Effector memory CD4-positive, alpha-beta T cell (primary cell): ENCODE results near the gene HYLS1.

Source experiments
- DNase-seq, 3 donors: peaks; one replicate each; pipeline ENCODE4 v3.0.0-alpha.2; 2020
- H3K27ac ChIP-seq: 2 replicates; pipeline ENCODE4 v1.7.0; 2013; ENCODE audit warnings: mild to moderate bottlenecking, low read length, moderate library complexity; ENCODE audit not compliant: insufficient read depth, poor library complexity, severe bottlenecking
- H3K27me3 ChIP-seq: replicated peaks from 2 replicates; pipeline ENCODE4 v1.7.0; 2013; ENCODE audit warnings: mild to moderate bottlenecking, low read length; ENCODE audit not compliant: insufficient read depth, control insufficient read depth, poor library complexity, severe bottlenecking
- H3K36me3 ChIP-seq: 2 replicates; pipeline ENCODE4 v1.7.0; 2013; ENCODE audit warnings: mild to moderate bottlenecking, low read length, moderate library complexity; ENCODE audit not compliant: control insufficient read depth, insufficient read depth
- H3K4me1 ChIP-seq: 2 replicates; pipeline ENCODE4 v1.7.0; 2013; ENCODE audit warnings: low read length, mild to moderate bottlenecking; ENCODE audit not compliant: control insufficient read depth, insufficient read depth, poor library complexity, severe bottlenecking
- H3K4me3 ChIP-seq: 2 replicates; pipeline ENCODE4 v1.7.0; 2013; ENCODE audit warnings: low read length, low read depth, mild to moderate bottlenecking; ENCODE audit not compliant: insufficient read depth, poor library complexity, severe bottlenecking
- H3K9me3 ChIP-seq: 2 replicates; pipeline ENCODE4 v1.7.0; 2013; ENCODE audit warnings: mild to moderate bottlenecking, low read length, moderate library complexity; ENCODE audit not compliant: control insufficient read depth

The HYLS1 gene

GRCh38 chr11:125932301-125932700, 44.8 kb downstream of the HYLS1 start:
- Histone ChIP-seq H3K4me1 (no peaks in the 10 kb centered on the region), H3K9me3 (no peaks in the 10 kb centered on the region), H3K27ac (no peak overlapping the region), H3K36me3 (no peaks in the 10 kb centered on the region), H3K4me3 (no peak overlapping the region), H3K27me3 (no peaks in the 10 kb centered on the region)
- DNase-seq = no peak

- H3K27me3 ChIP-seq = no peaks in the 10 kb centered on the region
- no peak for DNase-seq
- no peaks in the 10 kb centered on the region for H3K4me1 ChIP-seq
- H3K4me3 ChIP-seq = no peak overlapping the region
- no peaks in the 10 kb centered on the region for H3K9me3 ChIP-seq
- no peak overlapping the region for H3K27ac ChIP-seq
- no peaks in the 10 kb centered on the region for H3K36me3 ChIP-seq
These were observed 45.8 kb downstream of the HYLS1 start for GRCh38 chr11:125933030-125933813.

- no peak overlapping the region for H3K27ac ChIP-seq
- no peaks in the 10 kb centered on the region for H3K27me3 ChIP-seq
- no peak overlapping the region for H3K4me3 ChIP-seq
- no peaks in the 10 kb centered on the region for H3K9me3 ChIP-seq
- no peak for DNase-seq
- no peaks in the 10 kb centered on the region for H3K36me3 ChIP-seq
- no peaks in the 10 kb centered on the region for H3K4me1 ChIP-seq
These were observed 47.0 kb downstream of the HYLS1 start for GRCh38 chr11:125934473-125934872.

GRCh38 chr11:125935056-125935455, 47.6 kb downstream of the HYLS1 start:
- Histone ChIP-seq H3K4me1 (no peaks in the 10 kb centered on the region), H3K27me3 (no peaks in the 10 kb centered on the region), H3K4me3 (no peak overlapping the region), H3K9me3 (no peaks in the 10 kb centered on the region), H3K36me3 (no peaks in the 10 kb centered on the region), H3K27ac (no peak overlapping the region)
- no peak for DNase-seq

- Histone ChIP-seq H3K4me1 (no peaks in the 10 kb centered on the region), H3K27ac (no peak overlapping the region), H3K9me3 (no peaks in the 10 kb centered on the region), H3K4me3 (no peak overlapping the region), H3K27me3 (no peaks in the 10 kb centered on the region), H3K36me3 (no peaks in the 10 kb centered on the region)
- no peak for DNase-seq
These were observed 48.2 kb downstream of the HYLS1 start for GRCh38 chr11:125935618-125936199.

- Histone ChIP-seq H3K4me1 (no peaks in the 10 kb centered on the region), H3K27me3 (no peaks in the 10 kb centered on the region), H3K9me3 (no peaks in the 10 kb centered on the region), H3K4me3 (no peak overlapping the region), H3K27ac (no peak overlapping the region), H3K36me3 (no peaks in the 10 kb centered on the region)
- no peak for DNase-seq
These were observed 51.0 kb downstream of the HYLS1 start for GRCh38 chr11:125938418-125938817.

GRCh38 chr11:125939081-125939521, 51.6 kb downstream of the HYLS1 start:
- Histone ChIP-seq H3K9me3 (no peaks in the 10 kb centered on the region), H3K36me3 (no peaks in the 10 kb centered on the region), H3K4me1 (no peaks in the 10 kb centered on the region), H3K4me3 (no peak overlapping the region), H3K27me3 (no peaks in the 10 kb centered on the region), H3K27ac (no peak overlapping the region)
- DNase-seq = no peak

GRCh38 chr11:125940145-125940544, 52.7 kb downstream of the HYLS1 start:
- Histone ChIP-seq H3K4me3 (no peak overlapping the region), H3K27ac (no peak overlapping the region), H3K9me3 (no peaks in the 10 kb centered on the region), H3K36me3 (no peaks in the 10 kb centered on the region), H3K27me3 (no peaks in the 10 kb centered on the region), H3K4me1 (no peaks in the 10 kb centered on the region)
- DNase-seq = no peak

- H3K4me3 ChIP-seq = no peak overlapping the region
- H3K27me3 ChIP-seq = no peaks in the 10 kb centered on the region
- H3K9me3 ChIP-seq = no peaks in the 10 kb centered on the region
- no peak for DNase-seq
- no peak overlapping the region for H3K27ac ChIP-seq
- H3K36me3 ChIP-seq = no peaks in the 10 kb centered on the region
- H3K4me1 ChIP-seq = no peaks in the 10 kb centered on the region
These were observed 53.8 kb downstream of the HYLS1 start for GRCh38 chr11:125941267-125941618.
